Kidney (tissue), 14 donors: ENCODE data around the gene LRP1. TPM values are rescaled to one million over a fixed set of nuclear protein-coding genes. Genes with fewer than 3 reads are reported as not detected.

ENCODE experiments used
- DNase-seq, 5 donors: peaks; one replicate each; pipeline ENCODE4 v3.0.0-alpha.2; 2013 to 2020
- FAIRE-seq: peaks from 2 replicates; lab custom pipeline; 2012; peaks lifted over from hg19 to GRCh38; lab: Jason Lieb, UNC
- H3K27ac ChIP-seq, 2 donors: one replicate each; pipeline ENCODE4 v1.7.0; 2013; ENCODE audit warnings: low read depth in 2 of 2, low read length in 2 of 2, inconsistent platforms in 1 of 2
- H3K27me3 ChIP-seq: one replicate; pipeline ENCODE4 v1.7.1; 2013; ENCODE audit warnings: low read length, inconsistent platforms; ENCODE audit not compliant: control insufficient read depth, insufficient read depth
- H3K36me3 ChIP-seq, 3 donors: one replicate each; pipeline versions ENCODE4 v1.7.0 to v1.7.1; 2013; ENCODE audit warnings: low read length in 3 of 3, control low read depth in 1 of 3, inconsistent platforms in 1 of 3; ENCODE audit not compliant: insufficient read depth in 3 of 3, control insufficient read depth in 2 of 3
- H3K4me1 ChIP-seq, 3 donors: one replicate each; pipeline versions ENCODE4 v1.7.0 to v1.7.1; 2013; ENCODE audit warnings: low read length in 3 of 3, inconsistent platforms in 1 of 3, low read depth in 1 of 3; ENCODE audit not compliant: control insufficient read depth in 2 of 3, insufficient read depth in 2 of 3
- H3K4me3 ChIP-seq, 3 donors: one replicate each; pipeline versions ENCODE4 v1.7.0 to v1.8.1; 2013; ENCODE audit warnings: low read length in 3 of 3, control low read depth in 1 of 3, inconsistent platforms in 1 of 3
- H3K9ac ChIP-seq, 3 donors: one replicate each; pipeline versions ENCODE4 v1.7.0 to v1.7.1; 2013; ENCODE audit warnings: low read length in 3 of 3, control low read depth in 1 of 3, inconsistent platforms in 1 of 3
- H3K9me3 ChIP-seq, 3 donors: one replicate each; pipeline versions ENCODE4 v1.7.0 to v1.7.1; 2013; ENCODE audit warnings: low read length in 3 of 3, control low read depth in 1 of 3, inconsistent platforms in 1 of 3; ENCODE audit not compliant: control insufficient read depth in 2 of 3, insufficient read depth in 1 of 3
- intact Hi-C: fragments of 100-400 bp; cut with DNase I; formaldehyde crosslinking; loops from one replicate; pipeline ENCODE4 v1.11.1; 2022
- polyA plus RNA-seq: library from polyadenylated mRNA; stranded (reverse); fragments of 350-450 nt; fragmentation: Illumina TruSeq; extraction: RNeasy Lipid Tissue Mini Kit (QIAGEN cat#74804); gene quantifications from one replicate; pipeline ENCODE4 v1.2.3, GENCODE V29; 2014; ENCODE audit warnings: low read depth, low replicate concordance; ENCODE audit not compliant: insufficient read depth
- total RNA-seq: library from RNA; stranded (reverse); fragmentation: NEBNext Ultra II Directional; extraction: Animal tissue kit (Norgen Biotek cat#: 25700); gene quantifications from one replicate; pipeline ENCODE4 v1.2.1, GENCODE V29; 2021
- TF ChIP-seq, protein P1 (sequence below): IDR thresholded peaks from 3 replicates; pipeline ENCODE4 v1.5.1; 2012; ENCODE audit warnings: mild to moderate bottlenecking, moderate library complexity, borderline replicate concordance; ENCODE audit not compliant: insufficient read depth; ENCODE audit errors: extremely low read depth
- donor health status: control.
- donor health status: control.
- donor health status: control.
- donor health status: control.
- donor health status: control.
- donor health status: DM: yes; HTN: yes; CAD: no.
- donor health status: Normal renal cell carcinoma (clear cell type).

Gene LRP1
- total and polyA plus RNA-seq, 2 donors from 2014 or later: 18.7 to 121 TPM

DNA sequence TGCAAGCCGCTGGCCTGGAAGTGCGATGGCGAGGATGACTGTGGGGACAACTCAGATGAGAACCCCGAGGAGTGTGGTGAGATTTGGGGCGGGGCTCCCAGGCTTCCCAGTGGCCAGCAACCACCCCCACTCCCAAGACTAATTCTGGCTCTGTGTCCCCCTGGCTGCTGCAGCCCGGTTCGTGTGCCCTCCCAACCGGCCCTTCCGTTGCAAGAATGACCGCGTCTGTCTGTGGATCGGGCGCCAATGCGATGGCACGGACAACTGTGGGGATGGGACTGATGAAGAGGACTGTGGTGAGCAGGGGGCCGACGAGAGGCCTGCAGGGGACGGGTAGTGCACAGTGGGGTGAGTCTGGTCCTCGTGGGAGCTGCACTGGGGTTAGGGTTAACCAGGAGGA is 76.2 kb downstream of the LRP1 start:
- intact Hi-C loops: no loop called here
- H3K27ac ChIP-seq: no peak overlapping the region
- H3K27me3 ChIP-seq: no peaks in the 10 kb centered on the region
- H3K4me1 ChIP-seq: no peaks in the 10 kb centered on the region
- peaks cover 2 to 6% (median 5%) of the 10 kb centered on the region in 3 donors for H3K36me3 ChIP-seq
- TF ChIP-seq, protein P1, sequence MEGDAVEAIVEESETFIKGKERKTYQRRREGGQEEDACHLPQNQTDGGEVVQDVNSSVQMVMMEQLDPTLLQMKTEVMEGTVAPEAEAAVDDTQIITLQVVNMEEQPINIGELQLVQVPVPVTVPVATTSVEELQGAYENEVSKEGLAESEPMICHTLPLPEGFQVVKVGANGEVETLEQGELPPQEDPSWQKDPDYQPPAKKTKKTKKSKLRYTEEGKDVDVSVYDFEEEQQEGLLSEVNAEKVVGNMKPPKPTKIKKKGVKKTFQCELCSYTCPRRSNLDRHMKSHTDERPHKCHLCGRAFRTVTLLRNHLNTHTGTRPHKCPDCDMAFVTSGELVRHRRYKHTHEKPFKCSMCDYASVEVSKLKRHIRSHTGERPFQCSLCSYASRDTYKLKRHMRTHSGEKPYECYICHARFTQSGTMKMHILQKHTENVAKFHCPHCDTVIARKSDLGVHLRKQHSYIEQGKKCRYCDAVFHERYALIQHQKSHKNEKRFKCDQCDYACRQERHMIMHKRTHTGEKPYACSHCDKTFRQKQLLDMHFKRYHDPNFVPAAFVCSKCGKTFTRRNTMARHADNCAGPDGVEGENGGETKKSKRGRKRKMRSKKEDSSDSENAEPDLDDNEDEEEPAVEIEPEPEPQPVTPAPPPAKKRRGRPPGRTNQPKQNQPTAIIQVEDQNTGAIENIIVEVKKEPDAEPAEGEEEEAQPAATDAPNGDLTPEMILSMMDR: no peak
- H3K9ac ChIP-seq: no peak overlapping the region
- DNase-seq (no peak), FAIRE-seq (no peak)
- H3K9me3 ChIP-seq: no peaks in the 10 kb centered on the region
- H3K4me3 ChIP-seq: no peak overlapping the region

DNA sequence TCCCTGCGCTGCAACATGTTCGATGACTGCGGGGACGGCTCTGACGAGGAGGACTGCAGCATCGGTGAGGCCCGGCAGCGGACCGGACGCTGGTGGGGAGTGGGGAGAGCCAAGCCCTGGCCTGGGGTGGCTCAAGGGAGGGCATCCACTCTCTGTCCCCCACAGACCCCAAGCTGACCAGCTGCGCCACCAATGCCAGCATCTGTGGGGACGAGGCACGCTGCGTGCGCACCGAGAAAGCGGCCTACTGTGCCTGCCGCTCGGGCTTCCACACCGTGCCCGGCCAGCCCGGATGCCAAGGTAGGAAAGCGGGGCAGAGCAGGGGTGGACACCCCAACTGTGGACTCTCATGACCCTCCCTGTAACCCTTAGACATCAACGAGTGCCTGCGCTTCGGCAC is 76.9 kb downstream of the LRP1 start:
- peaks cover 2 to 6% (median 5%) of the 10 kb centered on the region in 3 donors for H3K36me3 ChIP-seq
- FAIRE-seq (no peak), DNase-seq (no peak)
- intact Hi-C loops: no loop called here
- H3K4me3 ChIP-seq: no peak overlapping the region
- no peak overlapping the region for H3K27ac ChIP-seq
- no peak overlapping the region for H3K9ac ChIP-seq
- H3K27me3 ChIP-seq: no peaks in the 10 kb centered on the region
- TF ChIP-seq, protein P1: no peak
- no peaks in the 10 kb centered on the region for H3K4me1 ChIP-seq
- no peaks in the 10 kb centered on the region for H3K9me3 ChIP-seq

DNA sequence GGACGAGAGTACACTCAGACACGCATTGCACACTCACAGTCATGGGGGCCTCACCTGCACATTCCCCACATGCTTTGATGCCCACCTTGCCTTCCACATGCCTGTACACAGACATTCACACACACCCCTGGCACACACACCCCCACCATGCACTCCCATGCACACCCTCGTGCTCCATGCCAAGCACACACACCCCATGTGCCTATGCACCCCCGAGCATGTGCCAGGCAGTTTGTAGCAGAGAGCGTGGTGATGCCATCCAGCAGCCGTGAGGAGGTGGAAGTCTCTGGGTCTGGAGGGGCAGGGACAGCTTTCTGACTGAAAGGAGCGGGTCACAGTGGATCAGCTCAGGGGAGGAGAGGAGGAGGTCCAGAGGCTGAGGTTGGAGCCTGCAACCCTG is 77.6 kb downstream of the LRP1 start:
- FAIRE-seq (no peak), DNase-seq (no peak)
- TF ChIP-seq, protein P1: no peak
- Histone ChIP-seq H3K4me1 (no peaks in the 10 kb centered on the region), H3K36me3 (peaks cover 2 to 6% (median 5%) of the 10 kb centered on the region in 3 donors), H3K4me3 (no peak overlapping the region), H3K9me3 (no peaks in the 10 kb centered on the region), H3K27ac (no peak overlapping the region), H3K9ac (no peak overlapping the region), H3K27me3 (no peaks in the 10 kb centered on the region)
- intact Hi-C loops: no loop called here
